Neural crest cell (in vitro differentiated cells): ENCODE results near the gene ITIH6. TPM values are rescaled to one million over a fixed set of nuclear protein-coding genes. Genes with fewer than 3 reads are reported as not detected.
"Not testable (repeated sequence)": the region's sequence is repeated elsewhere in the genome, so short reads cannot be mapped to it uniquely, and the experiment has no call there.

Experiments
- DNase-seq: peaks from one replicate; pipeline ENCODE4 v3.0.0; 2021; ENCODE audit warnings: low read depth, mixed read lengths, low spot score
- H3K27ac Mint-ChIP-seq: one replicate; pipeline ENCODE4 v1.8.0; 2021; ENCODE audit warnings: mild to moderate bottlenecking, mixed read lengths; ENCODE audit not compliant: unreplicated experiment
- H3K27me3 Mint-ChIP-seq: 2 replicates; pipeline ENCODE4 v1.8.0; 2021; ENCODE audit warnings: low read depth, mild to moderate bottlenecking, mixed read lengths
- H3K36me3 Mint-ChIP-seq: 2 replicates; pipeline ENCODE4 v1.8.0; 2021; ENCODE audit warnings: low read depth, mild to moderate bottlenecking, mixed read lengths
- H3K4me1 Mint-ChIP-seq: 2 replicates; pipeline ENCODE4 v1.8.0; 2021; ENCODE audit warnings: mixed read lengths
- H3K4me3 Mint-ChIP-seq: one replicate; pipeline ENCODE4 v1.8.0; 2021; ENCODE audit warnings: mild to moderate bottlenecking, mixed read lengths
- H3K9me3 Mint-ChIP-seq: 2 replicates; pipeline ENCODE4 v1.8.0; 2021; ENCODE audit warnings: mixed read lengths
- total RNA-seq: library from RNA; stranded (reverse); gene quantifications from 2 replicates; pipeline ENCODE4 v1.2.1, GENCODE V29; 2021
- TF ChIP-seq, protein P1 (sequence below): fragments of 200-600 bp; sonication (generic); conservative IDR thresholded peaks from 2 replicates; pipeline ENCODE4 v1.5.0; 2021; ENCODE audit warnings: antibody characterized with exemption, mild to moderate bottlenecking

The ITIH6 gene
- total RNA-seq, 1 donor from 2014 or later, result 0.30 TPM

DNA sequence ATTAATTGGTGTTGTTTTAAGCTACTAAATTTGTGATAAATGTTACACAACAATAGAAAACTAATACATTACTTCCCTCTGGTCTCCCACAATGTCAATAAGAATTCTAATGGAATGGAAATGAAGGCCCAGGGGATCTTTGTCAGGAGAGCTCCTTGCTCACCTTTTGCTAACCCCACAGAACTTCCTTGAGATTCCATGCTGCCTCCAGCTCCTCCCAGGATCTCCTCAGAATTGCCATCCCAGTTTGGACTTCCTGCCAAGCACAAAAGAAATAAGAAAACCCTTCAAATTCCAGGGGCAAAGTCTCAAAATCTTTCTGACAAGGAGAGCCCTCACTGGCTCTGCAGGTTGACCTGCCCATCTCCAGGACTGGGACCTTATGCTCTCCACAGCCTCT is 43.2 kb downstream of the ITIH6 start:
- no peaks in the 10 kb centered on the region for H3K4me1 Mint-ChIP-seq
- H3K27me3 Mint-ChIP-seq, result no peaks in the 10 kb centered on the region
- TF ChIP-seq, protein P1, sequence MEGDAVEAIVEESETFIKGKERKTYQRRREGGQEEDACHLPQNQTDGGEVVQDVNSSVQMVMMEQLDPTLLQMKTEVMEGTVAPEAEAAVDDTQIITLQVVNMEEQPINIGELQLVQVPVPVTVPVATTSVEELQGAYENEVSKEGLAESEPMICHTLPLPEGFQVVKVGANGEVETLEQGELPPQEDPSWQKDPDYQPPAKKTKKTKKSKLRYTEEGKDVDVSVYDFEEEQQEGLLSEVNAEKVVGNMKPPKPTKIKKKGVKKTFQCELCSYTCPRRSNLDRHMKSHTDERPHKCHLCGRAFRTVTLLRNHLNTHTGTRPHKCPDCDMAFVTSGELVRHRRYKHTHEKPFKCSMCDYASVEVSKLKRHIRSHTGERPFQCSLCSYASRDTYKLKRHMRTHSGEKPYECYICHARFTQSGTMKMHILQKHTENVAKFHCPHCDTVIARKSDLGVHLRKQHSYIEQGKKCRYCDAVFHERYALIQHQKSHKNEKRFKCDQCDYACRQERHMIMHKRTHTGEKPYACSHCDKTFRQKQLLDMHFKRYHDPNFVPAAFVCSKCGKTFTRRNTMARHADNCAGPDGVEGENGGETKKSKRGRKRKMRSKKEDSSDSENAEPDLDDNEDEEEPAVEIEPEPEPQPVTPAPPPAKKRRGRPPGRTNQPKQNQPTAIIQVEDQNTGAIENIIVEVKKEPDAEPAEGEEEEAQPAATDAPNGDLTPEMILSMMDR, result no peak
- H3K9me3 Mint-ChIP-seq, result peaks cover 15% of the 10 kb centered on the region
- H3K27ac Mint-ChIP-seq, result no peak overlapping the region
- H3K36me3 Mint-ChIP-seq, result no peaks in the 10 kb centered on the region
- no peak for DNase-seq
- H3K4me3 Mint-ChIP-seq, result no peak overlapping the region

GRCh38 chrX:54748626-54749025 is 49.4 kb downstream of the ITIH6 start:
- H3K9me3 Mint-ChIP-seq, result peaks cover 2% of the 10 kb centered on the region
- TF ChIP-seq, protein P1, result no peak

DNA sequence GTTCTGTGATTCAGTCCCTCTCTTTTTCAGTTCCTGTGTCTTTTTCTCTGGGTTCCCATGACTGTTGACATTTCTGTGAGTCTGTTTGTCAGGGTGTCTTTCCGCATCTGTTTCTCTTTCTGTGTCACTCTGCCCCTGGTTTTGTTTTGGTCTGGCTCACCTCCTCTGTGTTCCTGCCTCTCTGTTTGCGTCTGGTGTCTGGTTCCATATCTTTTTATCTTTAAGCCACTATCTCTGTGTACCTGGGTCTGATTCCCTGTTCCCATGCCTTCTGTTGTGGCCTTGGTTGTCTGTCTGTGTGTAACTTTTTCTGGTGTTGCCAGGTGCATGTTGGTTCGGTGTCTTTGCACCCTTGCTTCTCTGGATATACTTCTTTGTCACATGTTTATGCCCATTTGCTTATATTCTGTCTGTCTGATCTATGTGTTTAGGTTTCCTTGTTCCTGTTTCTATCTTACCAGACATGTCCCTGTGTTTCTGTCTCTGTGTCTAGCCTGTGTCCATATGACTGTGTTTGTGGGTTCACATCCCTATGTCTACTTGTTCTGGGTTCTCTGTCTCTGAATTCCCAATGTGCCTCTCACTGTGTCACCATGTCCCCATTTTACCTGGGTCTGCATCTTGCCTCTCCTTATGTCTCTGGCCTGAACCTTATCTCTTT is 50.2 kb downstream of the ITIH6 start:
- Mint-ChIP-seq H3K4me1 (no peaks in the 10 kb centered on the region), H3K9me3 (peaks cover 5% of the 10 kb centered on the region), H3K4me3 (no peak overlapping the region), H3K27me3 (no peaks in the 10 kb centered on the region), H3K36me3 (peaks cover 2% of the 10 kb centered on the region), H3K27ac (no peak overlapping the region)
- no peak for DNase-seq
- TF ChIP-seq, protein P1, result no peak

More at GRCh38 chrX:54748626-54749025, 49.4 kb downstream of the ITIH6 start:
- Mint-ChIP-seq H3K27me3 (no peaks in the 10 kb centered on the region), H3K36me3 (peaks cover 2% of the 10 kb centered on the region), H3K27ac (no peak overlapping the region), H3K4me3 (no peak overlapping the region), H3K4me1 (no peaks in the 10 kb centered on the region)
- DNase-seq, result no peak

- Mint-ChIP-seq H3K9me3 (peaks cover 5% of the 10 kb centered on the region), H3K36me3 (peaks cover 4% of the 10 kb centered on the region), H3K27ac (no peak overlapping the region), H3K4me1 (no peaks in the 10 kb centered on the region), H3K4me3 (no peak overlapping the region), H3K27me3 (no peaks in the 10 kb centered on the region)
- TF ChIP-seq, protein P1, result no peak
- no peak for DNase-seq
These were observed 51.1 kb downstream of the ITIH6 start for GRCh38 chrX:54746928-54747327.

DNA sequence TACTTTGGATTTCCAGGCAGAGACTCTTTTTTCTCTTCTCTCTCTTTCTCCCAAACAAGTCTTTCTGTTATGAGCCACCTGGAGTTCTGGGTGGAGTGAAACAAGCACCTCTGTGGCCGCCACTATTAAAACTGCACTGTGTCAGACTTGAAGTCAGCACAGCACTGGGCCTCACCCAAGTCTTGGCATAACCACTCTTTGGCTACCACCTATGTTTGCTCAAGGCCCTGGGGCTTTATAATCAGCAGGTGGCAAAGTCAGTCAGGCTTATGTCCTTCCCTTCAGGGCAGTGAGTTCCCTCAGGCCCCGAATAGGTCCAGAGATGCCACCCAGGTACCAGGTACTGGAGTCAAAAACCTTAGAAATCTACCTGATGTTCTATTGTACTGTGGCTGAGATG is 52.4 kb downstream of the ITIH6 start:
- H3K9me3 Mint-ChIP-seq, result peaks cover 7% of the 10 kb centered on the region
- H3K27me3 Mint-ChIP-seq, result no peaks in the 10 kb centered on the region
- peaks cover 7% of the 10 kb centered on the region for H3K36me3 Mint-ChIP-seq
- no peak for DNase-seq
- TF ChIP-seq, protein P1, result no peak
- H3K27ac Mint-ChIP-seq, result no peak overlapping the region
- H3K4me1 Mint-ChIP-seq, result no peaks in the 10 kb centered on the region
- no peak overlapping the region for H3K4me3 Mint-ChIP-seq

GRCh38 chrX:54738567-54738966 is 59.5 kb downstream of the ITIH6 start:
- H3K27ac Mint-ChIP-seq, H3K27me3 Mint-ChIP-seq, DNase-seq, H3K4me1 Mint-ChIP-seq, H3K4me3 Mint-ChIP-seq: not testable (repeated sequence)
- H3K9me3 Mint-ChIP-seq, result peaks cover 19% of the 10 kb centered on the region
- peaks cover 21% of the 10 kb centered on the region for H3K36me3 Mint-ChIP-seq

GRCh38 chrX:54736298-54736942 is 61.6 kb downstream of the ITIH6 start:
- not testable (repeated sequence) for H3K4me1 Mint-ChIP-seq, H3K27ac Mint-ChIP-seq, H3K27me3 Mint-ChIP-seq, DNase-seq, H3K4me3 Mint-ChIP-seq
- Mint-ChIP-seq H3K36me3 (peaks cover 19% of the 10 kb centered on the region), H3K9me3 (peaks cover 14% of the 10 kb centered on the region)
